Brain microvascular endothelial cell (primary cell): ENCODE measurements around the gene C14orf93.
"Not testable (repeated sequence)": the region's sequence is repeated elsewhere in the genome, so short reads cannot be mapped to it uniquely, and the experiment has no call there.

Experiments
- DNase-seq: peaks from one replicate; pipeline ENCODE4 v3.0.0-alpha.2; 2020
- H3K27ac ChIP-seq: fragments of 250-450 bp; sonication (Bioruptor Pico); 2 replicates; pipeline ENCODE4 v1.5.1; 2020; ENCODE audit warnings: mild to moderate bottlenecking, moderate library complexity
- H3K27me3 ChIP-seq: fragments of 250-450 bp; sonication (Bioruptor Pico); replicated peaks from 2 replicates; pipeline ENCODE4 v1.5.1; 2020; ENCODE audit warnings: mild to moderate bottlenecking
- H3K36me3 ChIP-seq: fragments of 250-450 bp; sonication (Bioruptor Pico); replicated peaks from 2 replicates; pipeline ENCODE4 v1.5.1; 2020; ENCODE audit warnings: mild to moderate bottlenecking
- H3K4me3 ChIP-seq: 2 replicates; pipeline ENCODE4 v1.5.1; 2011; ENCODE audit warnings: low read depth, mild to moderate bottlenecking, control low read depth, low read length, moderate library complexity
- CTCF ChIP-seq: IDR thresholded peaks from 2 replicates; pipeline ENCODE4 v1.5.1; 2011; ENCODE audit warnings: low read depth, mild to moderate bottlenecking, moderate library complexity, low read length, control low read depth, inconsistent platforms; ENCODE audit errors: missing control alignments
- in situ Hi-C: cut with HindIII; loops from 2 replicates; pipeline ENCODE4 v1.10.0; 2017; ENCODE audit warnings: low sequenced_read_pairs, low pct_ligation_motif_present

C14orf93 gene

GRCh38 chr14:22972313-22972930 lies 37.5 kb downstream of the C14orf93 start:
- TF ChIP-seq CTCF: no peak

GRCh38 chr14:22971152-22971551 lies 38.8 kb downstream of the C14orf93 start:
- Histone ChIP-seq H3K36me3 (peaks cover 13% of the 10 kb centered on the region), H3K4me3 (no peak overlapping the region), H3K27me3 (no peaks in the 10 kb centered on the region), H3K27ac (no peak overlapping the region)
- DNase-seq: no peak
- TF ChIP-seq CTCF: no peak
- in situ Hi-C loops: no loop called here

More at GRCh38 chr14:22972313-22972930, 37.5 kb downstream of the C14orf93 start:
- Histone ChIP-seq H3K27ac (no peak overlapping the region), H3K27me3 (no peaks in the 10 kb centered on the region), H3K36me3 (peaks cover 13% of the 10 kb centered on the region), H3K4me3 (no peak overlapping the region)
- in situ Hi-C loops: no loop called here
- DNase-seq: no peak

GRCh38 chr14:22966783-22967269 lies 43.1 kb downstream of the C14orf93 start:
- TF ChIP-seq CTCF: no peak
- in situ Hi-C loops: no loop called here
- no peak for DNase-seq
- Histone ChIP-seq H3K27me3 (no peaks in the 10 kb centered on the region), H3K36me3 (no peaks in the 10 kb centered on the region), H3K4me3 (no peak overlapping the region), H3K27ac (no peak overlapping the region)

- H3K4me3 ChIP-seq, H3K27me3 ChIP-seq, DNase-seq, H3K36me3 ChIP-seq, in situ Hi-C loops, H3K27ac ChIP-seq: not testable (repeated sequence)
Observed at GRCh38 chr14:22965916-22966782, 43.8 kb downstream of the C14orf93 start.

GRCh38 chr14:22962061-22962676 lies 47.8 kb downstream of the C14orf93 start:
- H3K36me3 ChIP-seq: no peaks in the 10 kb centered on the region
- DNase-seq: no peak
- in situ Hi-C loops: no loop called here
- no peak overlapping the region for H3K4me3 ChIP-seq
- H3K27me3 ChIP-seq: no peaks in the 10 kb centered on the region
- H3K27ac ChIP-seq: no peak overlapping the region
- TF ChIP-seq CTCF: no peak
